IMR-90 (cell line): ENCODE data around the gene ESYT1. TPM values are rescaled to one million over a fixed set of nuclear protein-coding genes. Genes with fewer than 3 reads are reported as not detected.

Source experiments
- ATAC-seq: fragments of 200-7000 bp; cut with Tn5 transposase; 2 replicates; pipeline ENCODE4 v1.9.1; 2020; ENCODE audit warnings: low read depth, mild to moderate bottlenecking, moderate library complexity
- BruUV-seq: library from RNA; stranded (reverse); fragments of 400-500 nt; replicated peaks from 2 replicates; lab custom pipeline; 2021; lab: Mats Ljungman, UMichigan
- CTCF ChIA-PET: fragments of 300-600 bp; formaldehyde crosslinking; extraction: SDS; loops from one replicate; lab custom pipeline; 2021; ENCODE audit warnings: antibody characterized with exemption; lab: Yijun Ruan, JAX
- POLR2A ChIA-PET: fragments of 300-600 bp; sonication (Branson Sonifier 250); formaldehyde crosslinking; loops from one replicate; lab custom pipeline; 2022; ENCODE audit warnings: antibody characterized with exemption; ENCODE audit not compliant: unreplicated experiment; lab: Charles Lee
- DNase-seq: peaks from one replicate; pipeline ENCODE4 v3.0.0; 2013
- H2AFZ ChIP-seq: replicated peaks from 2 replicates; pipeline ENCODE3; 2013; ENCODE audit warnings: low read length, mild to moderate bottlenecking; ENCODE audit not compliant: poor library complexity
- H2AK5ac ChIP-seq: 2 replicates; pipeline ENCODE4 v1.6.1; 2013; ENCODE audit warnings: low read depth, low read length, inconsistent platforms
- H2AK9ac ChIP-seq: replicated peaks from 2 replicates; pipeline ENCODE3; 2013; ENCODE audit warnings: mild to moderate bottlenecking, low read depth, low read length, moderate library complexity; ENCODE audit not compliant: poor library complexity
- H2BK120ac ChIP-seq: 2 replicates; pipeline ENCODE4 v1.6.1; 2013; ENCODE audit warnings: low read depth, low read length, inconsistent platforms
- H2BK15ac ChIP-seq: 3 replicates; pipeline ENCODE4 v1.6.1; 2013; ENCODE audit warnings: low read depth, low read length, inconsistent platforms
- H2BK20ac ChIP-seq: 2 replicates; pipeline ENCODE4 v1.6.1; 2013; ENCODE audit warnings: low read depth, mild to moderate bottlenecking, inconsistent platforms, low read length, moderate library complexity
- H2BK5ac ChIP-seq: 2 replicates; pipeline ENCODE4 v1.6.1; 2013; ENCODE audit warnings: mild to moderate bottlenecking, low read depth, low read length, inconsistent platforms; ENCODE audit not compliant: poor library complexity, severe bottlenecking
- H3K14ac ChIP-seq: replicated peaks from 2 replicates; pipeline ENCODE4 v1.6.1; 2013; ENCODE audit warnings: low read depth, low read length, inconsistent platforms
- H3K18ac ChIP-seq: 2 replicates; pipeline ENCODE4 v1.6.1; 2013; ENCODE audit warnings: low read depth, low read length, control low read depth
- H3K23ac ChIP-seq: 2 replicates; pipeline ENCODE4 v1.6.1; 2013; ENCODE audit warnings: low read depth, low read length, inconsistent platforms
- H3K27ac ChIP-seq: 2 replicates; pipeline ENCODE4 v1.5.1; 2013; ENCODE audit warnings: mild to moderate bottlenecking, control low read depth, low read length; ENCODE audit not compliant: insufficient read depth
- H3K27me3 ChIP-seq: 2 replicates; pipeline ENCODE4 v1.6.1; 2013; ENCODE audit warnings: low read length; ENCODE audit not compliant: control insufficient read depth, insufficient read depth
- H3K36me3 ChIP-seq: 2 replicates; pipeline ENCODE4 v1.6.1; 2013; ENCODE audit warnings: low read length, mixed read lengths; ENCODE audit not compliant: control insufficient read depth, insufficient read depth
- H3K4ac ChIP-seq: 2 replicates; pipeline ENCODE4 v1.6.1; 2013; ENCODE audit warnings: low read depth, low read length, inconsistent platforms
- H3K4me1 ChIP-seq: 2 replicates; pipeline ENCODE4 v1.6.1; 2013; ENCODE audit warnings: low read length, mixed read lengths; ENCODE audit not compliant: control insufficient read depth, insufficient read depth
- H3K4me2 ChIP-seq: 2 replicates; pipeline ENCODE4 v1.6.1; 2013; ENCODE audit warnings: low read depth, mild to moderate bottlenecking, control low read depth, low read length, moderate library complexity
- H3K4me3 ChIP-seq: 2 replicates; pipeline ENCODE4 v1.5.1; 2013; ENCODE audit warnings: low read depth, mild to moderate bottlenecking, control low read depth, low read length, moderate library complexity; ENCODE audit not compliant: insufficient read depth
- H3K56ac ChIP-seq: 2 replicates; pipeline ENCODE4 v1.6.1; 2013; ENCODE audit warnings: low read length, inconsistent platforms; ENCODE audit not compliant: insufficient read depth; ENCODE audit errors: extremely low read depth
- H3K79me1 ChIP-seq, 2 experiments: 2 replicates each; pipeline ENCODE4 v1.6.1; 2013; ENCODE audit warnings: low read length in 2 of 2, inconsistent platforms in 1 of 2, low read depth in 1 of 2
- H3K9ac ChIP-seq: 2 replicates; pipeline ENCODE4 v1.6.1; 2013; ENCODE audit warnings: low read depth, low read length, control low read depth
- H3K9me1 ChIP-seq: 2 replicates; pipeline ENCODE4 v1.6.1; 2013; ENCODE audit warnings: low read length, inconsistent platforms; ENCODE audit not compliant: insufficient read depth
- H3K9me3 ChIP-seq: 2 replicates; pipeline ENCODE4 v1.6.1; 2013; ENCODE audit warnings: low read length; ENCODE audit not compliant: control insufficient read depth, insufficient read depth
- H4K20me1 ChIP-seq: 2 replicates; pipeline ENCODE4 v1.6.1; 2013; ENCODE audit warnings: low read length, inconsistent platforms; ENCODE audit not compliant: insufficient read depth
- H4K5ac ChIP-seq: 2 replicates; pipeline ENCODE4 v1.6.1; 2013; ENCODE audit warnings: mild to moderate bottlenecking, low read depth, low read length, control low read depth
- H4K8ac ChIP-seq, 2 experiments: 2 replicates each; pipeline ENCODE4 v1.6.1; 2013; ENCODE audit warnings: low read depth in 2 of 2, low read length in 2 of 2, control low read depth in 1 of 2, inconsistent platforms in 1 of 2
- H4K91ac ChIP-seq: 2 replicates; pipeline ENCODE4 v1.6.1; 2013; ENCODE audit warnings: low read depth, low read length, inconsistent platforms; ENCODE audit not compliant: insufficient read depth
- BHLHE40 ChIP-seq: fragments of 150-350 bp; IDR thresholded peaks from 2 replicates; pipeline ENCODE4 v1.6.1; 2016; ENCODE audit warnings: mild to moderate bottlenecking, low read depth, low read length
- CEBPB ChIP-seq: IDR thresholded peaks from 2 replicates; pipeline ENCODE4 v1.6.1; 2012; ENCODE audit warnings: low read depth, low read length, improper control_type of control experiment
- CTCF ChIP-seq: conservative IDR thresholded peaks from 2 replicates; pipeline ENCODE4 v1.5.1; 2012; ENCODE audit warnings: mild to moderate bottlenecking, low read depth, low read length, improper control_type of control experiment
- FOS ChIP-seq: fragments of 150-350 bp; IDR thresholded peaks from 2 replicates; pipeline ENCODE4 v1.6.1; 2016; ENCODE audit warnings: low read depth, low read length
- MAZ ChIP-seq: IDR thresholded peaks from 2 replicates; pipeline ENCODE4 v1.6.1; 2012; ENCODE audit warnings: low read depth, mild to moderate bottlenecking, low read length, improper control_type of control experiment, moderate library complexity, borderline replicate concordance
- MXI1 ChIP-seq: IDR thresholded peaks from 2 replicates; pipeline ENCODE4 v1.6.1; 2012; ENCODE audit warnings: low read depth, mild to moderate bottlenecking, low read length, moderate library complexity, borderline replicate concordance
- NFE2L2 ChIP-seq: fragments of 150-350 bp; IDR thresholded peaks from 2 replicates; pipeline ENCODE4 v1.6.1; 2016; ENCODE audit warnings: low read depth, mild to moderate bottlenecking, low read length
- POLR2A ChIP-seq: IDR thresholded peaks from 2 replicates; pipeline ENCODE4 v1.6.1; 2012; ENCODE audit warnings: mild to moderate bottlenecking, low read depth, low read length
- USF2 ChIP-seq: fragments of 150-350 bp; IDR thresholded peaks from 2 replicates; pipeline ENCODE4 v1.6.1; 2017; ENCODE audit warnings: mild to moderate bottlenecking, antibody characterized with exemption, low read length, low read depth
- WGBS, 2 experiments: methylation state at CpG; one replicate each; pipeline versions ENCODE4 v1.1.5 to v1.1.7; 2013; ENCODE audit warnings: missing lambda C conversion rate in 2 of 2; ENCODE audit not compliant: insufficient read length in 1 of 2; ENCODE audit errors: extremely low coverage in 2 of 2; 5-methylcytosine and 5-hydroxymethylcytosine counted together
- dilution Hi-C: fragments of 300-500 bp; cut with HindIII; formaldehyde crosslinking; loops from one replicate; pipeline ENCODE4 v1.14.3; 2018; ENCODE audit warnings: low sequenced_read_pairs; ENCODE audit not compliant: unreplicated experiment
- in situ Hi-C: fragments of 300-500 bp; cut with MboI; formaldehyde crosslinking; loops from 3 replicates; pipeline ENCODE4 v1.14.3; 2019; ENCODE audit warnings: low sequenced_read_pairs, inconsistent platforms, mixed read lengths
- intact Hi-C: fragments of 100-400 bp; cut with micrococcal nuclease; formaldehyde crosslinking; loops from 2 replicates; pipeline ENCODE4 v1.10.0; 2022
- polyA plus RNA-seq, 3 experiments: library from polyadenylated mRNA; depleted of rRNA; stranded (reverse); fragments of >200 nt; gene quantifications; 2 replicates each; pipeline ENCODE4 v1.2.3, GENCODE V29; 2012; ENCODE audit warnings: low replicate concordance in 1 of 3
- total RNA-seq: library from RNA; depleted of rRNA; stranded (reverse); fragments of >200 nt; gene quantifications from 2 replicates; pipeline ENCODE4 v1.2.3, GENCODE V29; 2012

The ESYT1 gene
- total and polyA plus RNA-seq, 2 of the 4 experiments (the other 2 are of a cell fraction) = 150 to 153 TPM

GRCh38 chr12:56079723-56080555, 48.1 kb upstream of the ESYT1 start, which contains the start of gene ERBB3 (continued):
- TF ChIP-seq USF2 (no peak), MAZ (peak; percentile 99)

- H3K4ac ChIP-seq = no peak overlapping the region
- no peak overlapping the region for H2BK5ac ChIP-seq
- no peak overlapping the region for H3K14ac ChIP-seq
- no peak overlapping the region for H2AK5ac ChIP-seq
- BruUV-seq = no TSS peak
- H3K9me1 ChIP-seq = 0 out of 2 replicates have a peak, but pooled peaks cover 3% of the 10 kb centered on the region
- no peak overlapping the region for H2BK20ac ChIP-seq
- peak overlapping the region; percentile 100 for H2AFZ ChIP-seq
- H4K20me1 ChIP-seq = no peaks in the 10 kb centered on the region; the same call in 1 of the 2 replicates
- dilution Hi-C loops (no loop called here), in situ Hi-C loops (no loop called here), intact Hi-C loops (no loop called here)
- no peak overlapping the region for H2BK15ac ChIP-seq
- peak overlapping the region; percentile 67; the same call in 1 of the 2 replicates for H3K4me3 ChIP-seq
- no peaks in the 10 kb centered on the region for H3K79me1 ChIP-seq
- ChIA-PET POLR2A (no interaction called here), CTCF (interaction anchor here (0.7 kb wide), 1 partner anchor 9 kb away, joined by 3 read pairs; no protein-coding TSS in a partner anchor)
- H4K8ac ChIP-seq = no peak overlapping the region
- H3K9ac ChIP-seq = no peak overlapping the region
- peak overlapping the region; percentile 96 for H3K4me2 ChIP-seq
- no peak overlapping the region for H3K56ac ChIP-seq
- peaks cover 4% of the 10 kb centered on the region; the same call in 1 of the 2 replicates for H3K4me1 ChIP-seq
- H3K9me3 ChIP-seq = no peaks in the 10 kb centered on the region
- no peaks in the 10 kb centered on the region for H3K36me3 ChIP-seq
- H3K23ac ChIP-seq = peak overlapping the region; percentile 16; the same call in 1 of the 2 replicates
- no peak overlapping the region for H3K27ac ChIP-seq
- no CpG with 5 or more reads among the region's 20 CpGs for WGBS, 2 experiments
- no peak overlapping the region for H2BK120ac ChIP-seq
- peak overlapping the region; percentile 86 for H2AK9ac ChIP-seq
- no peak overlapping the region for H3K18ac ChIP-seq
- H4K5ac ChIP-seq = no peak overlapping the region
- DNase-seq (no peak), ATAC-seq (no peak)
- no peak overlapping the region for H4K91ac ChIP-seq
- peaks cover 38% of the 10 kb centered on the region for H3K27me3 ChIP-seq
- TF ChIP-seq FOS = no peak
- no peak for TF ChIP-seq POLR2A
- no peak for TF ChIP-seq MAZ
- TF ChIP-seq MXI1 = no peak
- no peak for TF ChIP-seq NFE2L2
- no peak for TF ChIP-seq CTCF
- no peak for TF ChIP-seq BHLHE40
- TF ChIP-seq CEBPB = no peak
- TF ChIP-seq USF2 = no peak
Measured at GRCh38 chr12:56080556-56081138, 47.4 kb upstream of the ESYT1 start.
